DMS153 (cell line): Measurements from ENCODE around the gene ARHGDIB.

Source experiments
- DNase-seq: peaks from one replicate; lab custom pipeline; 2025; lab: John Stamatoyannopoulos, UW

Gene ARHGDIB

GRCh38 chr12:14956024-14956891 is 5.1 kb downstream of the ARHGDIB start:
- DNase-seq = no peak

GRCh38 chr12:14954269-14954668 is 7.1 kb downstream of the ARHGDIB start:
- peak; percentile 48 for DNase-seq

GRCh38 chr12:14953752-14954151 is 7.6 kb downstream of the ARHGDIB start:
- DNase-seq = no peak

GRCh38 chr12:14952299-14952921 is 9.0 kb downstream of the ARHGDIB start:
- DNase-seq = peak; percentile 87

GRCh38 chr12:14951851-14952250 is 9.6 kb downstream of the ARHGDIB start:
- DNase-seq = no peak

GRCh38 chr12:14950982-14951746 is 10.2 kb downstream of the ARHGDIB start:
- DNase-seq = no peak

- no peak for DNase-seq
Measured at GRCh38 chr12:14950421-14950820, 11.0 kb downstream of the ARHGDIB start.

GRCh38 chr12:14949631-14950030 is 11.8 kb downstream of the ARHGDIB start:
- no peak for DNase-seq

GRCh38 chr12:14948672-14949071 is 12.7 kb downstream of the ARHGDIB start:
- peak; percentile 62 for DNase-seq

- no peak for DNase-seq
Measured at GRCh38 chr12:14946861-14947260, 14.5 kb downstream of the ARHGDIB start.

- DNase-seq = no peak
Measured at GRCh38 chr12:14946162-14946561, 15.2 kb downstream of the ARHGDIB start.

GRCh38 chr12:14942196-14942931 is 19.0 kb downstream of the ARHGDIB start:
- no peak for DNase-seq

GRCh38 chr12:14941369-14941768 is 20.0 kb downstream of the ARHGDIB start:
- DNase-seq = no peak

- DNase-seq = no peak
Measured at GRCh38 chr12:14938301-14938700, 23.1 kb downstream of the ARHGDIB start, which contains the start of gene ERP27. Gene ERP27 (minus strand): TSS chr12:14938537. CDS start chr12:14938508, 29 bp downstream.

- no peak for DNase-seq
Measured at GRCh38 chr12:14937689-14938088, 23.7 kb downstream of the ARHGDIB start.

GRCh38 chr12:14937014-14937413 is 24.4 kb downstream of the ARHGDIB start:
- no peak for DNase-seq

- DNase-seq = no peak
Measured at GRCh38 chr12:14936224-14936861, 25.1 kb downstream of the ARHGDIB start.

- no peak for DNase-seq
Measured at GRCh38 chr12:14935031-14935430, 26.4 kb downstream of the ARHGDIB start.

- no peak for DNase-seq
Measured at GRCh38 chr12:14934511-14934910, 26.9 kb downstream of the ARHGDIB start.

- no peak for DNase-seq
Measured at GRCh38 chr12:14931791-14932560, 29.4 kb downstream of the ARHGDIB start.

GRCh38 chr12:14931359-14931758 is 30.0 kb downstream of the ARHGDIB start:
- no peak for DNase-seq
